Natural killer cell (primary cell): ENCODE results near the gene DERA. TPM values are rescaled to one million over a fixed set of nuclear protein-coding genes. Genes with fewer than 3 reads are reported as not detected.
"Not testable (repeated sequence)": the region's sequence is repeated elsewhere in the genome, so short reads cannot be mapped to it uniquely, and the experiment has no call there.

ENCODE experiments used
- ATAC-seq, 3 donors: fragments of 150-1000 bp in 2 of 3; fragments of 200-7000 bp in 1 of 3; cut with Tn5 transposase; 1 replicate in 1 of 3; 2 replicates in 2 of 3; pipeline ENCODE4 v1.10.0; 2021; ENCODE audit warnings: mild to moderate bottlenecking in 2 of 3, moderate library complexity in 2 of 3
- DNase-seq, 2 donors: peaks; one replicate each; pipeline versions ENCODE4 v3.0.0 to v3.0.0-alpha.2; 2013 to 2021; ENCODE audit warnings: mixed read lengths in 1 of 2
- H3K27ac ChIP-seq: one replicate; pipeline ENCODE4 v1.5.1; 2013; ENCODE audit warnings: mild to moderate bottlenecking, low read length
- H3K27me3 ChIP-seq: one replicate; pipeline ENCODE4 v1.6.1; 2013; ENCODE audit warnings: low read length; ENCODE audit not compliant: control insufficient read depth, insufficient read depth
- H3K36me3 ChIP-seq: one replicate; pipeline ENCODE4 v1.6.1; 2013; ENCODE audit warnings: low read length; ENCODE audit not compliant: control insufficient read depth, insufficient read depth
- H3K4me1 ChIP-seq: one replicate; pipeline ENCODE4 v1.6.1; 2013; ENCODE audit warnings: low read length; ENCODE audit not compliant: control insufficient read depth, insufficient read depth
- H3K4me3 ChIP-seq: one replicate; pipeline ENCODE4 v1.5.1; 2013; ENCODE audit warnings: low read length
- H3K9me3 ChIP-seq: one replicate; pipeline ENCODE4 v1.6.1; 2013; ENCODE audit warnings: low read length; ENCODE audit not compliant: control insufficient read depth, insufficient read depth
- H3K27ac Mint-ChIP-seq, 2 donors: one replicate each; pipeline ENCODE4 v1.8.0; 2022; ENCODE audit warnings: mild to moderate bottlenecking in 2 of 2, mixed read lengths in 2 of 2, moderate library complexity in 1 of 2
- H3K27me3 Mint-ChIP-seq, 2 donors: one replicate each; pipeline ENCODE4 v1.8.0; 2022; ENCODE audit warnings: low read depth in 2 of 2, mixed read lengths in 2 of 2
- H3K36me3 Mint-ChIP-seq: one replicate; pipeline ENCODE4 v1.8.0; 2022; ENCODE audit warnings: mixed read lengths
- H3K4me1 Mint-ChIP-seq, 2 donors: one replicate each; pipeline ENCODE4 v1.8.0; 2022; ENCODE audit warnings: mixed read lengths in 2 of 2
- H3K4me3 Mint-ChIP-seq: one replicate; pipeline ENCODE4 v1.8.0; 2022; ENCODE audit warnings: mild to moderate bottlenecking, moderate library complexity, mixed read lengths
- H3K9me3 Mint-ChIP-seq, 2 donors: one replicate each; pipeline ENCODE4 v1.8.0; 2022; ENCODE audit warnings: mixed read lengths in 2 of 2
- whole genome bisulfite sequencing: methylation state at CpG from one replicate; pipeline ENCODE4 v1.1.7; 2013; ENCODE audit warnings: missing lambda C conversion rate; ENCODE audit not compliant: insufficient coverage; 5-methylcytosine and 5-hydroxymethylcytosine counted together
- intact Hi-C: fragments of 100-400 bp; cut with micrococcal nuclease; formaldehyde crosslinking; loops from one replicate; pipeline ENCODE4 v1.14.2; 2022
- total RNA-seq, 4 donors: library from RNA; stranded (reverse); fragments of 120-200 nt in 1 of 4; gene quantifications; one replicate each; pipeline versions ENCODE4 v1.2.3 to v1.2.4, GENCODE V29; 2013 to 2022
- TF ChIP-seq, protein P1 (sequence below): fragments of 200-600 bp; IDR thresholded peaks from one replicate; pipeline ENCODE4 v1.8.0; 2022; ENCODE audit warnings: antibody characterized with exemption

DERA gene
- total RNA-seq, 3 donors from 2014 or later (not counting 1 experiment from before 2014, with no cell fraction given) = 15.6 to 22.1 (median 20.4) TPM

DNA sequence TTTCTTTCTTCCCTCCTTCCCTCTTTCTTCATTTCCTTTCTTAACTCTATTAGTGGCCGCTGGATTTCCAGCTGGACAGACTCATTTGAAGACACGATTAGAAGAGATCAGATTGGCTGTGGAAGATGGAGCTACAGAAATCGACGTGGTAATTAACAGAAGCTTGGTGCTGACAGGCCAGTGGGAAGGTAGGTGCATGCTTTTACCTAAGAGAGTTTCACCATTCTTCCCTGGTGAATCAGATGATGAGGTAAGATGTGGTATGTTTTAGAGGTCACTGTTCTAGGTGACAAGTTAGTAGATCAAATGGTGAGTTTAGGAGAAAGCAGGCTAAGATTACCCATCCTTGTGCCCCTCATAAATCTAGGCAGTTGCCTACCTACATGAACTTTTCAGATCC, 51.6 kb downstream of the DERA start:
- 100% methylated on average over 4 of the region's 4 CpGs for WGBS
- Mint-ChIP-seq H3K27me3 (no peaks in the 10 kb centered on the region), H3K27ac (no peak overlapping the region), H3K4me1 (no peaks in the 10 kb centered on the region), H3K4me3 (no peak overlapping the region), H3K9me3 (no peaks in the 10 kb centered on the region), H3K36me3 (no peaks in the 10 kb centered on the region)
- TF ChIP-seq, protein P1, sequence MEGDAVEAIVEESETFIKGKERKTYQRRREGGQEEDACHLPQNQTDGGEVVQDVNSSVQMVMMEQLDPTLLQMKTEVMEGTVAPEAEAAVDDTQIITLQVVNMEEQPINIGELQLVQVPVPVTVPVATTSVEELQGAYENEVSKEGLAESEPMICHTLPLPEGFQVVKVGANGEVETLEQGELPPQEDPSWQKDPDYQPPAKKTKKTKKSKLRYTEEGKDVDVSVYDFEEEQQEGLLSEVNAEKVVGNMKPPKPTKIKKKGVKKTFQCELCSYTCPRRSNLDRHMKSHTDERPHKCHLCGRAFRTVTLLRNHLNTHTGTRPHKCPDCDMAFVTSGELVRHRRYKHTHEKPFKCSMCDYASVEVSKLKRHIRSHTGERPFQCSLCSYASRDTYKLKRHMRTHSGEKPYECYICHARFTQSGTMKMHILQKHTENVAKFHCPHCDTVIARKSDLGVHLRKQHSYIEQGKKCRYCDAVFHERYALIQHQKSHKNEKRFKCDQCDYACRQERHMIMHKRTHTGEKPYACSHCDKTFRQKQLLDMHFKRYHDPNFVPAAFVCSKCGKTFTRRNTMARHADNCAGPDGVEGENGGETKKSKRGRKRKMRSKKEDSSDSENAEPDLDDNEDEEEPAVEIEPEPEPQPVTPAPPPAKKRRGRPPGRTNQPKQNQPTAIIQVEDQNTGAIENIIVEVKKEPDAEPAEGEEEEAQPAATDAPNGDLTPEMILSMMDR = no peak
- DNase-seq (no peak), ATAC-seq (no peak)
- H3K9me3 ChIP-seq = no peaks in the 10 kb centered on the region
- no peaks in the 10 kb centered on the region for H3K27me3 ChIP-seq
- no peaks in the 10 kb centered on the region for H3K4me1 ChIP-seq
- no peak overlapping the region for H3K27ac ChIP-seq
- intact Hi-C loops = no loop called here
- H3K36me3 ChIP-seq = peaks cover 38% of the 10 kb centered on the region
- no peak overlapping the region for H3K4me3 ChIP-seq

DNA sequence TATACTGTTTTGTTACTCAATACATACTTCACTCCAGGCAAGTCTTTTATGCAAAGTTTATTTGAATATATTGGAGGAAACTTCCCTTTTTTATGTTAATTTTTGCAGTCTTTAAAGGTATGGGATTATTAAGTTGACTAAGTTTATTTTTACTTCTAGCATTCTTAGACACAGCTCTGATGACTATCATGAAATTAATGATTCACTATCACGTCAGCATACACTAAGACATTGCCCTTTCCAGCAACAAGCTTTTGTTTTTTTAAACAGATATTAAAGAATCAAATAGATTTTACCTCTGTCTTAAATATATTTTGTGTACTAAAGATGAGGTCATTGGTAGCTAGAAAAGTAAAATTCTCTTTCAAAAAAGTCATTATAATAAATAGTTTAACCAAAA, 52.1 kb downstream of the DERA start:
- Mint-ChIP-seq H3K27me3 (no peaks in the 10 kb centered on the region), H3K9me3 (no peaks in the 10 kb centered on the region), H3K27ac (no peak overlapping the region), H3K36me3 (no peaks in the 10 kb centered on the region), H3K4me1 (peaks cover 0 to under 1% of the 10 kb centered on the region in 2 donors), H3K4me3 (no peak overlapping the region)
- Histone ChIP-seq H3K36me3 (peaks cover 40% of the 10 kb centered on the region), H3K27me3 (no peaks in the 10 kb centered on the region), H3K4me3 (no peak overlapping the region), H3K9me3 (no peaks in the 10 kb centered on the region), H3K4me1 (no peaks in the 10 kb centered on the region), H3K27ac (no peak overlapping the region)
- WGBS = no CpG with 5 or more reads among the region's 1 CpG
- DNase-seq (no peak), ATAC-seq (no peak)
- TF ChIP-seq, protein P1 = no peak
- intact Hi-C loops = no loop called here

DNA sequence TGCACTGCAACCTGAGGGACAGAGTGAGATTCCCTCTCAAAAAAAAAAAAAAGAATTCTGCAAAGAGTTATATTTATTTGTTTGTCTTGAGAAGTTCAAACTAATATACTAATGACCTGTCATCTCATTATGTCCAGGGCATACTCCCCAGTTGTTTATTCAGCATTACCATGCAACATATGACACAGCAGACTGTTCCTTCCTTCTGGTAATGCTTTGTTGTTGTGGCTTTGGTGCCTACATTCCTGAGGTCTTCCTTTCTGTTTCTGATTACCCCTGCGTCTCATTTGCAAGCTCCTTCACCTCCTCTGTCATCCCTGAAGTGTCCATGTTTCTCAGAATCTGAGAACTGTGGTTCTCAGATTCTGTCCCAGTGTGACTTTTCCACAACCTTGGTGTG, 55.3 kb downstream of the DERA start:
- TF ChIP-seq, protein P1 = no peak
- Mint-ChIP-seq H3K27ac (no peak overlapping the region), H3K4me3 (no peak overlapping the region), H3K4me1 (peaks cover 8 to 11% of the 10 kb centered on the region in 2 donors), H3K9me3 (no peaks in the 10 kb centered on the region), H3K36me3 (no peaks in the 10 kb centered on the region), H3K27me3 (no peaks in the 10 kb centered on the region)
- Histone ChIP-seq H3K36me3 (peaks cover 40% of the 10 kb centered on the region), H3K27ac (no peak overlapping the region), H3K4me3 (no peak overlapping the region), H3K27me3 (no peaks in the 10 kb centered on the region), H3K4me1 (no peaks in the 10 kb centered on the region), H3K9me3 (no peaks in the 10 kb centered on the region)
- DNase-seq = no peak
- no peak for ATAC-seq
- 93% methylated on average over 1 of the region's 1 CpG for WGBS
- intact Hi-C loops = no loop called here

- H3K9me3 ChIP-seq, H3K27me3 Mint-ChIP-seq, ATAC-seq, H3K9me3 Mint-ChIP-seq, H3K4me3 ChIP-seq, H3K36me3 Mint-ChIP-seq, DNase-seq, H3K4me3 Mint-ChIP-seq, H3K27ac ChIP-seq, H3K27me3 ChIP-seq, intact Hi-C loops, H3K4me1 ChIP-seq, H3K27ac Mint-ChIP-seq: not testable (repeated sequence)
- peaks cover 8 to 11% of the 10 kb centered on the region in 2 donors for H3K4me1 Mint-ChIP-seq
- peaks cover 41% of the 10 kb centered on the region for H3K36me3 ChIP-seq
- 96% methylated on average over 3 of the region's 3 CpGs for WGBS
These were observed 55.9 kb downstream of the DERA start for GRCh38 chr12:15967053-15967452.
